HepG2 (cell line): Measurements from ENCODE around the gene PLD1. TPM values are rescaled to one million over a fixed set of nuclear protein-coding genes. Genes with fewer than 3 reads are reported as not detected.

Source experiments
- ATAC-seq: fragments of 200-7000 bp; cut with Tn5 transposase; 3 replicates; pipeline ENCODE4 v1.9.1; 2020; ENCODE audit warnings: mild to moderate bottlenecking, moderate library complexity
- BruUV-seq: library from RNA; stranded (reverse); fragments of 400-500 nt; replicated peaks from 2 replicates; lab custom pipeline; 2021; lab: Mats Ljungman, UMichigan
- CTCF ChIA-PET: fragments of 300-600 bp; formaldehyde crosslinking; extraction: SDS; loops from one replicate; lab custom pipeline; 2021; ENCODE audit warnings: low total read pairs, inconsistent platforms, low intra/inter-chr PET ratio; lab: Yijun Ruan, JAX
- POLR2A ChIA-PET: fragments of 350-600 bp; sonication (Branson Sonifier 250); formaldehyde crosslinking; loops from one replicate; lab custom pipeline; 2020; ENCODE audit warnings: antibody characterized with exemption, inconsistent platforms; lab: Yijun Ruan, JAX
- DNase-seq: peaks from one replicate; pipeline ENCODE4 v3.0.0-alpha.2; 2015; ENCODE audit warnings: low spot score
- FAIRE-seq: peaks from 3 replicates; lab custom pipeline; 2011; peaks lifted over from hg19 to GRCh38; lab: Jason Lieb, UNC
- H2AFZ ChIP-seq: one replicate; pipeline ENCODE4 v1.6.1; 2011; ENCODE audit warnings: low read length, inconsistent platforms
- H3K27ac ChIP-seq: fragments of 300-600 bp; 3 replicates; pipeline ENCODE4 v1.8.0; 2011; ENCODE audit warnings: mixed run types, mild to moderate bottlenecking, mixed read lengths, low read length, inconsistent platforms; ENCODE audit not compliant: insufficient read depth; ENCODE audit errors: extremely low read length
- H3K27me3 ChIP-seq, 2 experiments: fragments of 200-600 bp in 1 of 2; 2 replicates in 1 of 2; 3 replicates in 1 of 2; pipeline versions ENCODE4 v1.6.0 to v1.8.0; 2011; ENCODE audit warnings: low read length in 2 of 2, mild to moderate bottlenecking in 2 of 2, moderate library complexity in 2 of 2, inconsistent platforms in 1 of 2; ENCODE audit not compliant: insufficient read depth in 2 of 2, control insufficient read depth in 1 of 2
- H3K36me3 ChIP-seq, 2 experiments: fragments of 200-600 bp in 1 of 2; replicated peaks in 1 of 2; 2 replicates in 1 of 2; 3 replicates in 1 of 2; pipeline versions ENCODE4 v1.5.1 to v1.8.0; 2011; ENCODE audit warnings: low read length in 2 of 2, inconsistent platforms in 1 of 2; ENCODE audit not compliant: insufficient read depth in 2 of 2, control insufficient read depth in 1 of 2
- H3K4me1 ChIP-seq: 2 replicates; pipeline ENCODE4 v1.5.1; 2012; ENCODE audit warnings: low read length, inconsistent platforms; ENCODE audit not compliant: insufficient read depth
- H3K4me2 ChIP-seq: 2 replicates; pipeline ENCODE4 v1.6.0; 2011; ENCODE audit warnings: low read depth, low read length, inconsistent platforms
- H3K4me3 ChIP-seq, 3 experiments: fragments of 200-600 bp in 1 of 3; sonication (generic), shearing (Covaris generic) in 1 of 3; replicated peaks in 1 of 3; 2 replicates each; pipeline ENCODE4 v1.5.1; 2011 to 2016; ENCODE audit warnings: low read length in 3 of 3, inconsistent platforms in 2 of 3, low read depth in 2 of 3, mild to moderate bottlenecking in 2 of 3, control low read depth in 1 of 3, mixed read lengths in 1 of 3; ENCODE audit not compliant: insufficient read depth in 1 of 3
- H3K79me2 ChIP-seq: one replicate; pipeline ENCODE4 v1.6.1; 2011; ENCODE audit warnings: low read length, inconsistent platforms; ENCODE audit not compliant: insufficient read depth
- H3K9ac ChIP-seq: 2 replicates; pipeline ENCODE4 v1.6.0; 2011; ENCODE audit warnings: mild to moderate bottlenecking, low read depth, low read length, inconsistent platforms; ENCODE audit not compliant: insufficient read depth
- H3K9me3 ChIP-seq: 2 replicates; pipeline ENCODE4 v1.5.1; 2012; ENCODE audit warnings: mild to moderate bottlenecking, low read length
- H4K20me1 ChIP-seq: 2 replicates; pipeline ENCODE4 v1.6.0; 2011; ENCODE audit warnings: inconsistent platforms, mild to moderate bottlenecking, low read length, moderate library complexity; ENCODE audit not compliant: insufficient read depth
- ATRX ChIP-seq: sonication (generic); formaldehyde crosslinking; IDR thresholded peaks from 2 replicates; pipeline ENCODE4 v1.4.0; 2020; ENCODE audit warnings: missing genetic modification reagents, borderline replicate concordance
- FIP1L1 ChIP-seq: fragments of 200-400 bp; formaldehyde crosslinking; IDR thresholded peaks from 2 replicates; pipeline ENCODE4 v1.6.1; 2018; ENCODE audit warnings: low read depth, mild to moderate bottlenecking, low read length, moderate library complexity, borderline replicate concordance; ENCODE audit not compliant: insufficient read depth
- HOXD1 ChIP-seq: sonication (generic); formaldehyde crosslinking; IDR thresholded peaks from 2 replicates; pipeline ENCODE4 v1.5.0; 2020; ENCODE audit warnings: missing genetic modification reagents
- SMC3 ChIP-seq: IDR thresholded peaks from 2 replicates; pipeline ENCODE4 v1.6.1; 2011; ENCODE audit warnings: low read length, improper control_type of control experiment
- STAG1 ChIP-seq: sonication (generic); formaldehyde crosslinking; IDR thresholded peaks from 2 replicates; pipeline ENCODE4 v1.4.0; 2020; ENCODE audit warnings: missing genetic modification reagents
- TARDBP ChIP-seq: sonication (generic); formaldehyde crosslinking; IDR thresholded peaks from 2 replicates; pipeline ENCODE4 v1.8.0; 2022; ENCODE audit warnings: mild to moderate bottlenecking, missing genetic modification reagents
- TCF7 ChIP-seq: sonication (generic); IDR thresholded peaks from 2 replicates; pipeline ENCODE4 v1.6.1; 2016; ENCODE audit warnings: antibody characterized with exemption, low read depth
- ZNF136 ChIP-seq: sonication (generic); formaldehyde crosslinking; IDR thresholded peaks from 2 replicates; pipeline ENCODE4 v1.8.1; 2022; ENCODE audit warnings: low read depth, mild to moderate bottlenecking, moderate library complexity, missing genetic modification reagents
- ZNF205 ChIP-seq: IDR thresholded peaks from 2 replicates; pipeline ENCODE4 v1.6.1; 2018; ENCODE audit warnings: missing biosample characterization, missing genetic modification reagents
- ZNF781 ChIP-seq: sonication (generic); formaldehyde crosslinking; IDR thresholded peaks from 2 replicates; pipeline ENCODE4 v1.5.1; 2020; ENCODE audit warnings: borderline replicate concordance, mild to moderate bottlenecking, missing genetic modification reagents; ENCODE audit errors: not compliant biosample characterization
- ZSCAN22 ChIP-seq: sonication (generic); formaldehyde crosslinking; IDR thresholded peaks from 2 replicates; pipeline ENCODE4 v1.4.0; 2020; ENCODE audit warnings: mild to moderate bottlenecking, missing genetic modification reagents
- WGBS: methylation state at CpG from one replicate; pipeline ENCODE4 v1.1.6; 2017; ENCODE audit warnings: low lambda C conversion rate; 5-methylcytosine and 5-hydroxymethylcytosine counted together
- in situ Hi-C: cut with HindIII; loops from 2 replicates; pipeline ENCODE4 v1.10.0; 2017; ENCODE audit warnings: low pct_unique_long_range_greater_than_20kb; ENCODE audit not compliant: extremely low pct_ligation_motif_present
- intact Hi-C: fragments of 100-400 bp; cut with micrococcal nuclease; formaldehyde crosslinking; loops from one replicate; pipeline ENCODE4 v1.10.0; 2022; ENCODE audit not compliant: unreplicated experiment
- polyA plus RNA-seq, 8 experiments: library from polyadenylated mRNA; depleted of rRNA in 3 of 8; stranded (reverse) in 7 of 8; unstranded in 1 of 8; fragments of >200 nt; fragmentation: Illumina TruSeq in 4 of 8; extraction: Trizol in 4 of 8; gene quantifications; 2 replicates each; pipeline versions ENCODE4 v1.2.1 to v1.2.3, GENCODE V29; 2011 to 2016; ENCODE audit warnings: low read depth in 4 of 8, missing spikeins in 1 of 8, mixed read lengths in 1 of 8; ENCODE audit not compliant: insufficient read depth in 1 of 8
- total RNA-seq, 5 experiments: library from RNA; depleted of rRNA; stranded (reverse); fragments of >200 nt; fragmentation: Illumina TruSeq; extraction: Trizol; gene quantifications; 2 replicates each; pipeline ENCODE4 v1.2.3, GENCODE V29; 2016; ENCODE audit warnings: low read depth in 1 of 5
- TF ChIP-seq, protein P1 (sequence below): IDR thresholded peaks from 2 replicates; pipeline ENCODE4 v1.6.1; 2016; ENCODE audit warnings: missing genetic modification reagents, missing compliant biosample characterization
- TF ChIP-seq, protein P2 (sequence below): sonication (generic); formaldehyde crosslinking; IDR thresholded peaks from 2 replicates; pipeline ENCODE4 v1.9.0; 2021; ENCODE audit warnings: mild to moderate bottlenecking, missing genetic modification reagents
- TF ChIP-seq, protein P3 (sequence below): sonication (generic); formaldehyde crosslinking; IDR thresholded peaks from 2 replicates; pipeline ENCODE4 v1.5.1; 2020; ENCODE audit warnings: mild to moderate bottlenecking, missing genetic modification reagents, moderate library complexity

The PLD1 gene
- total and polyA plus RNA-seq, 2 of the 13 experiments (the other 11 are each of a cell fraction or from before 2014, with no cell fraction given), result 27.1 to 59.4 TPM

DNA sequence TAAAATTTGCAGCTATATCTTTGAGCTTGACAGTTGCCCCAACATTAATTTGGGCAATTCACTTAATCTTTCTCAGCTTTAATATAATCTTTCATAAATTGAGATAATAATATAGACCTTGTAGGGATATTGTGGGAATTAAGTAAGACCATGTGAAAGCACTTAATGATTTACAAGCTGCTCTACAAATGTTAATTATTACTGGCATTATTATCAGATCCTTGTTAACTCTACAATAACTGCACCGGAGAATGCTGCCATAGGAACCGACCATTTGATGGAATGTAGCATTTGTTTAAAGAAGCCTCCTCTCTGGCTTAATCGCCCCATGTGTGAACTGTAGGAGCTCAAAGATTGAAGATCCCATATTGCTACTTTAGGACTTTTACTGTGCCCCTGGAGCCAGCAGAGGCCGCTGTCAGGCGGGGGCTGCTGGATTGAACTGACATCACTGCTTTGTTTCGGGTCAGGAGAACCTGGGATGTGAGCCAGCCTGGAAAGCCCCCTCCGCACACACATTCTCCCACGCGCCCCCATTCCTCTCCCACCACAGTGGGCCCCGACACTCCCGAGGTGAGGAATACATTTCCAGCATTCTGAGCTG lies 195.9 kb downstream of the PLD1 start:
- FAIRE-seq, result no peak
- intact Hi-C loops, result no loop called here
- TF ChIP-seq, protein P1, sequence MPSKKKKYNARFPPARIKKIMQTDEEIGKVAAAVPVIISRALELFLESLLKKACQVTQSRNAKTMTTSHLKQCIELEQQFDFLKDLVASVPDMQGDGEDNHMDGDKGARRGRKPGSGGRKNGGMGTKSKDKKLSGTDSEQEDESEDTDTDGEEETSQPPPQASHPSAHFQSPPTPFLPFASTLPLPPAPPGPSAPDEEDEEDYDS, result no peak
- no peak for TF ChIP-seq ATRX
- TF ChIP-seq ZNF781 (CRISPR knock-in tag), result no peak
- TF ChIP-seq TARDBP, result no peak
- TF ChIP-seq HOXD1 (CRISPR knock-in tag), result no peak
- peak; percentile 44 for TF ChIP-seq STAG1
- no peak for TF ChIP-seq FIP1L1
- TF ChIP-seq, protein P2, sequence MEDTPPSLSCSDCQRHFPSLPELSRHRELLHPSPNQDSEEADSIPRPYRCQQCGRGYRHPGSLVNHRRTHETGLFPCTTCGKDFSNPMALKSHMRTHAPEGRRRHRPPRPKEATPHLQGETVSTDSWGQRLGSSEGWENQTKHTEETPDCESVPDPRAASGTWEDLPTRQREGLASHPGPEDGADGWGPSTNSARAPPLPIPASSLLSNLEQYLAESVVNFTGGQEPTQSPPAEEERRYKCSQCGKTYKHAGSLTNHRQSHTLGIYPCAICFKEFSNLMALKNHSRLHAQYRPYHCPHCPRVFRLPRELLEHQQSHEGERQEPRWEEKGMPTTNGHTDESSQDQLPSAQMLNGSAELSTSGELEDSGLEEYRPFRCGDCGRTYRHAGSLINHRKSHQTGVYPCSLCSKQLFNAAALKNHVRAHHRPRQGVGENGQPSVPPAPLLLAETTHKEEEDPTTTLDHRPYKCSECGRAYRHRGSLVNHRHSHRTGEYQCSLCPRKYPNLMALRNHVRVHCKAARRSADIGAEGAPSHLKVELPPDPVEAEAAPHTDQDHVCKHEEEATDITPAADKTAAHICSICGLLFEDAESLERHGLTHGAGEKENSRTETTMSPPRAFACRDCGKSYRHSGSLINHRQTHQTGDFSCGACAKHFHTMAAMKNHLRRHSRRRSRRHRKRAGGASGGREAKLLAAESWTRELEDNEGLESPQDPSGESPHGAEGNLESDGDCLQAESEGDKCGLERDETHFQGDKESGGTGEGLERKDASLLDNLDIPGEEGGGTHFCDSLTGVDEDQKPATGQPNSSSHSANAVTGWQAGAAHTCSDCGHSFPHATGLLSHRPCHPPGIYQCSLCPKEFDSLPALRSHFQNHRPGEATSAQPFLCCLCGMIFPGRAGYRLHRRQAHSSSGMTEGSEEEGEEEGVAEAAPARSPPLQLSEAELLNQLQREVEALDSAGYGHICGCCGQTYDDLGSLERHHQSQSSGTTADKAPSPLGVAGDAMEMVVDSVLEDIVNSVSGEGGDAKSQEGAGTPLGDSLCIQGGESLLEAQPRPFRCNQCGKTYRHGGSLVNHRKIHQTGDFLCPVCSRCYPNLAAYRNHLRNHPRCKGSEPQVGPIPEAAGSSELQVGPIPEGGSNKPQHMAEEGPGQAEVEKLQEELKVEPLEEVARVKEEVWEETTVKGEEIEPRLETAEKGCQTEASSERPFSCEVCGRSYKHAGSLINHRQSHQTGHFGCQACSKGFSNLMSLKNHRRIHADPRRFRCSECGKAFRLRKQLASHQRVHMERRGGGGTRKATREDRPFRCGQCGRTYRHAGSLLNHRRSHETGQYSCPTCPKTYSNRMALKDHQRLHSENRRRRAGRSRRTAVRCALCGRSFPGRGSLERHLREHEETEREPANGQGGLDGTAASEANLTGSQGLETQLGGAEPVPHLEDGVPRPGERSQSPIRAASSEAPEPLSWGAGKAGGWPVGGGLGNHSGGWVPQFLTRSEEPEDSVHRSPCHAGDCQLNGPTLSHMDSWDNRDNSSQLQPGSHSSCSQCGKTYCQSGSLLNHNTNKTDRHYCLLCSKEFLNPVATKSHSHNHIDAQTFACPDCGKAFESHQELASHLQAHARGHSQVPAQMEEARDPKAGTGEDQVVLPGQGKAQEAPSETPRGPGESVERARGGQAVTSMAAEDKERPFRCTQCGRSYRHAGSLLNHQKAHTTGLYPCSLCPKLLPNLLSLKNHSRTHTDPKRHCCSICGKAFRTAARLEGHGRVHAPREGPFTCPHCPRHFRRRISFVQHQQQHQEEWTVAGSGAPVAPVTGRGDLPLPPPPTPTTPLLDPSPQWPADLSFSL, result no peak
- TF ChIP-seq, protein P3, sequence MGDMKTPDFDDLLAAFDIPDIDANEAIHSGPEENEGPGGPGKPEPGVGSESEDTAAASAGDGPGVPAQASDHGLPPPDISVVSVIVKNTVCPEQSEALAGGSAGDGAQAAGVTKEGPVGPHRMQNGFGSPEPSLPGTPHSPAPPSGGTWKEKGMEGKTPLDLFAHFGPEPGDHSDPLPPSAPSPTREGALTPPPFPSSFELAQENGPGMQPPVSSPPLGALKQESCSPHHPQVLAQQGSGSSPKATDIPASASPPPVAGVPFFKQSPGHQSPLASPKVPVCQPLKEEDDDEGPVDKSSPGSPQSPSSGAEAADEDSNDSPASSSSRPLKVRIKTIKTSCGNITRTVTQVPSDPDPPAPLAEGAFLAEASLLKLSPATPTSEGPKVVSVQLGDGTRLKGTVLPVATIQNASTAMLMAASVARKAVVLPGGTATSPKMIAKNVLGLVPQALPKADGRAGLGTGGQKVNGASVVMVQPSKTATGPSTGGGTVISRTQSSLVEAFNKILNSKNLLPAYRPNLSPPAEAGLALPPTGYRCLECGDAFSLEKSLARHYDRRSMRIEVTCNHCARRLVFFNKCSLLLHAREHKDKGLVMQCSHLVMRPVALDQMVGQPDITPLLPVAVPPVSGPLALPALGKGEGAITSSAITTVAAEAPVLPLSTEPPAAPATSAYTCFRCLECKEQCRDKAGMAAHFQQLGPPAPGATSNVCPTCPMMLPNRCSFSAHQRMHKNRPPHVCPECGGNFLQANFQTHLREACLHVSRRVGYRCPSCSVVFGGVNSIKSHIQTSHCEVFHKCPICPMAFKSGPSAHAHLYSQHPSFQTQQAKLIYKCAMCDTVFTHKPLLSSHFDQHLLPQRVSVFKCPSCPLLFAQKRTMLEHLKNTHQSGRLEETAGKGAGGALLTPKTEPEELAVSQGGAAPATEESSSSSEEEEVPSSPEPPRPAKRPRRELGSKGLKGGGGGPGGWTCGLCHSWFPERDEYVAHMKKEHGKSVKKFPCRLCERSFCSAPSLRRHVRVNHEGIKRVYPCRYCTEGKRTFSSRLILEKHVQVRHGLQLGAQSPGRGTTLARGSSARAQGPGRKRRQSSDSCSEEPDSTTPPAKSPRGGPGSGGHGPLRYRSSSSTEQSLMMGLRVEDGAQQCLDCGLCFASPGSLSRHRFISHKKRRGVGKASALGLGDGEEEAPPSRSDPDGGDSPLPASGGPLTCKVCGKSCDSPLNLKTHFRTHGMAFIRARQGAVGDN, result peak; percentile 11; the same call in 1 of the 2 replicates
- no peak for TF ChIP-seq ZNF205 (CRISPR knock-in tag)
- peak; percentile 6; the same call in 1 of the 2 replicates for TF ChIP-seq SMC3
- TF ChIP-seq ZNF136 (CRISPR knock-in tag), result no peak
- TF ChIP-seq TCF7, result no peak
- TF ChIP-seq ZSCAN22 (CRISPR knock-in tag), result no peak

More for the DNA sequence above, 195.9 kb downstream of the PLD1 start:
- WGBS, result 82% methylated on average over 11 of the region's 11 CpGs
- ChIA-PET CTCF (interaction anchor here (1.3 kb wide), 1 partner anchor 158 kb away, joined by 4 read pairs; no protein-coding TSS in a partner anchor), POLR2A (no interaction called here)
- H3K27ac ChIP-seq, result no peak overlapping the region
- ATAC-seq, result peak; percentile 73
- H3K27me3 ChIP-seq, result no peaks in the 10 kb centered on the region
- in situ Hi-C loops, result no loop called here
- DNase-seq, result peak; percentile 4
- BruUV-seq, result no TSS peak
- no peak overlapping the region for H3K4me2 ChIP-seq
- no peak overlapping the region for H3K9ac ChIP-seq
- no peak overlapping the region for H2AFZ ChIP-seq
- H4K20me1 ChIP-seq, result no peaks in the 10 kb centered on the region
- H3K4me1 ChIP-seq, result no peaks in the 10 kb centered on the region
- H3K4me3 ChIP-seq, result no peak overlapping the region
- peaks cover 18 to 84% of the 10 kb centered on the region in 2 experiments for H3K36me3 ChIP-seq
- no peaks in the 10 kb centered on the region for H3K79me2 ChIP-seq
- no peaks in the 10 kb centered on the region for H3K9me3 ChIP-seq
